GM18498 (cell line): ENCODE results near the gene SLC30A2.

Source experiments
- ATAC-seq: cut with Tn5 transposase; IDR thresholded peaks from one replicate; pipeline ENCODE4 v1.9.1; 2021; ENCODE audit warnings: mild to moderate bottlenecking, moderate library complexity; ENCODE audit not compliant: unreplicated experiment

SLC30A2 gene

DNA sequence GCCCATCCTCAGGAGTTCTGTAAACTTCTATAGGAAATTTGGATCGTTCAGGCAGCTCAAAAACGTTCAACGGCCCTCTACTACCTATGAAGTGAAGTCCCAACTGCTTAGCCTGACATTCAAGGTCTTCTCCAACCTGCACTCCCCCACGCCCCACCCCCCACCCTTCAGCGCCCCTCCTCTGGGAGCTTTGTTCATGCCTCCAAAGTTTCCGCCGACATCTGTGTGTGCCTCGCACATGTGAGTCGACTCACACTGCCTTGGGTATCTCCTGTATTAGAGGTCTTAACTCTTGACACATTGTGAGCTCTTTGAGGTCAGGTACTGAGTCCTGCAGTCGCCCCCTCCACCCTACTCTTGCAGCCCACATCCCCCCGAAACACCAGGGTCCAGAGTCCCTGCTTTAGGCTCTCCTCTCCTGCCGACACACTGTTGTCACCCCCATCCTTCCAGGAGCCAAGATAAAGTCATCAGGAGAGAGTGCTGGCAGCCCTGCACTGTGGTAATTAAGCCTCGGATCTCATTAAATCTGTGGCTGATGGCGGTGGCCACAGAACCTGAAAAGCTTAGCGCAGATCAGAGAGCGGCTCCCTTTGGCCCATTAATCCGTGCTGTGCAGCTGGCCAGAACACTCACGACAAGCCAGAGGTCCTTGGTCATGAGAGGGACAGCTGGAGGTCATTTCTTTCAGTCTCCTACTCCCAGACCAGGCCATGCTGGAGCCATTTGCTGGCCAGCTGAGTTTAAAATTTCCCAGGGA, 46.7 kb downstream of the SLC30A2 start:
- ATAC-seq, result no peak

DNA sequence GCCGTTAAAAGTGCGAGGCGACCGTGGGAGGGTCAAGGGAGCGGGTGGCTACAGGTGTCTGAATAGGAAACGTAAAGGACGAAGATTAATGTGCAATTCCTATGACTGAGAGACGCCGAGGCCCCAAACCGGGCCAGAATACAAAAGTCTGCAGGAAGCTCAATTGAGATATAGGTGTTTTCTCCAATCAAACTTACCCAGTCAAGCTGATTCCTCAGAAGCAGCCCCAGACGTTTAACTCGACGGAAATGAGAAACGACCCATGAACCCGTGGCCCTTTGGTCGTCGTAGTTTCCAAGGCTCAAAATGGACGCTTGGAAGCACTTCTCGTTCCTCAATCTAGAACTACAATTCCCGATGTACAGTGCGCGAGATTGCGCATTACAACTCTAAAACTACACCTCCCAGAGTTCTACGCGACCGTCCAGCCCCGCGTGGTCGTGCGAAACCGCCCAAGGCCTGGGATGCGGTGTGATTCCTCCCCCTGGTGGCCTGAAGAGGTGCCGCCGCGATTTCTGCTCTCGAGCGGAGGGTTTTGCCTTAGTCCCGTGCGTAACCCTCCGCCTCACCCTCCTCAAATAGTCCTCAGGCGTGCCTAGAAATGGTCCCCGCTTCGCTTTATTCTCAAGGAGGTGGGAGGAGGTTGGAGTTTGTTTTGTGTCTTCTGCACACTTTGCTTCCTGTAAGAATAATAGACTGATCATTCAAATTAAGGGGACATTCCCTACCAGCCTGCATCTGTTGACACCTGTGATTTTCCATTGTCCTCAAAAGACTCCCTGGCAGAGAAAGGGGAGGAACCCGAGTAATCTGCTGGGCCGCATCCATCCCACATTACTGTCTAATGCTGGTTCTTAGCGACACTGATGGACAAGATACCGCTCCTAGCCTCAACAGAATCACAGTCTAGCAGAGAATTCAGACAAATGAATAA, 47.8 kb downstream of the SLC30A2 start, which contains the start of gene PAFAH2:
Gene PAFAH2, minus strand, starts transcription at position 236 of the 934 bp plus-strand sequence. CDS start 7,247 bp downstream, outside the sequence.
- peak; percentile 96 for ATAC-seq

DNA sequence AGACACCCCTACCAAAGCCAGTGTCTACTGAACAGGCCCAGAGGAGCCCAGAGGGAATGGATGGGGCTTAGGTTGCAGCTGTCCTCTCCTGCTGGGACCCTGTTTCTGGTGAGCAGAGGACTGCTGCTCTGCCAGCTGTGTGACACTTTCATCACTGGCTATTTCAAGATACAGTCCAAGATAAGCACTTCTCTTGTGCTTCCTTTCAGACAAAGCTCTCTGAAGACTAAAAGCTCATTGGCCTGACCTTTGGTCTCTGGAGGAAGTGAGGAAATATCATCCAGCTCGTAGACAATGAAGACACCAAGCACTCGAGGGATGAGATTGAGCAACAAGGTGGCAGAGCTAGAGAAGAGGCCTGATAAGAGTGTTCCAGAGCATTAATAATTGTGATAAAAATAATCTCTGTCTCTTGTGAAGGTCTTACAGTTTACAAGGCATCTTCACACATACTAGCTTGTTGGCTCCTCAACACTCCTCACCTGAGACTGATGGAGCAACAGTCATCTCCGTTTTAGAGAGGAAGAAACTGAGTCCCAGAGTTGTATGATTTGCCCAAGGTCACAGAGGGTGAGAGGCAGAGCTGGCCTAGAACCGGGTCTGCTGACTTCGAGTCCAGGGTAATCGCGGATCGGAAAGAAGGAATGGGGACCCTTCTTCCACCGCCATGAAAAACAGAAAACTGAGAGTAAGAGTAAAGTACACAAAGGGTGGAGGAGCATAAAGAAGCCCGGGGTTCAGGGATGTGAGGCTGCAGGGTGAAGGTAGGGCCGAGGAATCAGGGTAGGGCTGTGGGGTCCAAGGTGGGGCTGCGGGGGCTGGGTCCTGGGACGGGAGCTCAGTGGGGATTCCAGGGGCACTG, 48.7 kb downstream of the SLC30A2 start:
- ATAC-seq, result no peak

DNA sequence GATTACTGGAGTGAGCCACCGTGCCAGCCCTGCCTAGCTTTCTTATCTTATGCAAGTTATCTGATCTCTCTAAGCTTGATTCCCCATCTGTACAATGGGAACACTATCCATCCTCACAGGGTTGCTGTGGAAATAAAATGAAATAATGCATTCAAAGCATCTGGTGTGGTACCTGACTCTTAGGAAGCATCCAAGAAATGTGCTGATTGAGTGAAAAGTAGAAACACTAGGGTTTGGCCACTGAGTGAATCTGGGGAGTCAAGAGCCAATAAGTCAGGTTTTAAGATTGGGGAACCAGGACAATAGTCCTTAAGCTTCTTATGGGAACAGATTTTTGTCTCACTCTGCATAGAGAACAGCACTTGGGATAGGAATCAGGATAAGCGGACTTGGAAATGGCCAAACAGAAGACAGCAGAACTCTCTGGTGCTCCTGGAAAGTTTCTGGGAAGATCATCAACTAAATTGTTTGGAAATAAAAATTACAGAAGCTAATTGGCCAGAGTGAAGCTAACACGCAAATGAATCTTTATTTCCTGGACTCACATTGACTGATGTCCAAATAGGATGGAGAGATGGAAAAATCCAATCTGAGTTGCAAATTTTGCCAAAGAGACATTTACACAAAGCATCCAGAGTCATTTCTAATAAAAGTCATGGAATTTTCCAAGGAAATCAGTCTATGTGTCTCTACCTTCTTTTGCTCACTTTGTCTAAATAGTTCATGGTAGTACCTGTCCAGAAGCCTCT, 51.3 kb downstream of the SLC30A2 start:
- ATAC-seq, result no peak

DNA sequence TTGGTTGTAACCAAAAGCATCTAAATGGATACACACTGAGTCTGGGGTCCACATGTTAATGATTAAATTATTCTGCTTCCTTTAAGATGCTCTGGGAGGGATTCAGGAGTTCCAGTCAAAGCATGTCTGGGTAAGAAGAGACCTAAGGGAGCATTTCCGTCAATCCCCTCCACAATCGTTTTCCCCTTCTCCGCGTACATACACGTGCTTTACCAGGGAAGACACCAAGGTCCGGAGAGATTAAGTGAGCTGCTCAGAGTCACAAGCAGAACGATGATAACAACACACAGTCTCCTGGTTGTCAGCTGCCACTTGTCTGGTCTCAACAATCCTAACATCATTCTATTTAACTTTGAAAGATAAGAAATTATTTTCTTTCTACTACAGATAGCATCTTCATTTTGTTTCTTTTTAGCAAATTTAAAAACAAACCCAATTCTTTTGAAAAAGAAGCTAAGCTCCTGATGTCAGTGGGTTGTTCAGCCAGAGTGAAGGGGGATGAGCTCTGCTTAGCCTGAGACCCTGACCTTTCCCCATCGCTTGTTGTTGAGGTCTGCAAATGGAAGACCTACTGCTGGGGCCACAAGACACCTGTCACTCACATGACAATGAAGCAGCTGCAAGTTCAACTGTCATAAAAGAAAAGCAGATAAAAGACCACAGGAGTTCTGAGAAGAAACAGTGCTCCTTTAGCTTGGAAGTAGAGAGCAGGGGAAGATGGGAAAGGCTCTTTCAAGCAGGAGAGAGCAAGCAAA, 52.5 kb downstream of the SLC30A2 start:
- no peak for ATAC-seq

DNA sequence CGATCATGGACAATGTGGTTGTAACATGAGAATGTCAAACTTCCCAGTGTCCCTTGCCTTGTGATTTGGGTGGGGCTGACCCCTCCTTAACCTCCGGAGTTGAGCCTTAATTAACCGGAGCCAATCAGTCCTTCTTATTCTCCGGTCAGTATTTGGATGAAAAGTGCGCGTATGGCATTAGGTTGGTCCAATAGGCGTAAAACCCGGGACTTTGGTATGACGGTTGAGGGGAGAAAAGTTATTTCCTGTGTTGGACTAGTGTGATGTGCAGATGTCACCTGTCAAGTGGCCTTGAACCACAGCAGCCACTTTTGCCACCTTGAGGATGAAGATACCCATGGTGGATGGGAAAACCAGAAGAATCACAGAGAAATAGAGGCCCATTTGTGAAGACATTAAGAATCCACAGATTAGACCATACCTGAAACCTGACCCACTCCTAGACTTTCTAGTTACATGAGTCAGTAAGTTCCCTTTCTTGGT, 53.2 kb downstream of the SLC30A2 start:
- ATAC-seq, result no peak

DNA sequence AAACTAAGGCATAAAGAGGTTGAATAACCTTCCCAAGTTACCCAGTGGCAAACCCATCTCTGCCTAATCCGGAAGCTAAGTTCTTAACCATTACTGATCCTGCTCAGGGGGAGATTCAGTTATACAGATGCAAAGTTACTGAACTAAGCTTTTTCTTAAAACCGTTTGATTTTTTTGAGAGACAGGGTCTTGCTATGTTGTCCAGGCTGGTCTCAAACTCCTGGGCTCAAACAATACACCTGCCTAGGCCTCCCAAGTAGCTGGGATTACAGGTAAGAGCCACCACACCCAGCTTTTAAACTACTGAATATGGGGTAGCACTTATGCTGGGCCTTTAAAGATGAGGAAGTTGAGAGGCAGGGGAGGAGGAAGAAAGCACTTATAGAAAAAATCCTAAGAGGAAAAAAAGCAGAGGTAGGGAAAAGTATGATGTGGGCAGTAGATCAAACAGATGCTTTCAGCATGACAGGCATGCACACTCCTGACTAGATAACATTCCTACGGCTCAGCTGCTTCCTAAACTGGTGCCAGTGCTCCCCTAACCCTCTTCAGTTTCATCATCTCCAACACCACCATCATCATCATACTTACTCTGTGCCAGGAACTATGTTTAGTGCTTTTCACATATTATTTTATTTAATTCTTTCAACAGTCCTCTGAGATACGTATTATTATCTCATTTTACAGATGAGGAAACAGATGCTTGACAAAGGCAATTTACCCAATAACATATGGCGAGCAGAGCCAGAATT, 53.8 kb downstream of the SLC30A2 start:
- ATAC-seq, result no peak

DNA sequence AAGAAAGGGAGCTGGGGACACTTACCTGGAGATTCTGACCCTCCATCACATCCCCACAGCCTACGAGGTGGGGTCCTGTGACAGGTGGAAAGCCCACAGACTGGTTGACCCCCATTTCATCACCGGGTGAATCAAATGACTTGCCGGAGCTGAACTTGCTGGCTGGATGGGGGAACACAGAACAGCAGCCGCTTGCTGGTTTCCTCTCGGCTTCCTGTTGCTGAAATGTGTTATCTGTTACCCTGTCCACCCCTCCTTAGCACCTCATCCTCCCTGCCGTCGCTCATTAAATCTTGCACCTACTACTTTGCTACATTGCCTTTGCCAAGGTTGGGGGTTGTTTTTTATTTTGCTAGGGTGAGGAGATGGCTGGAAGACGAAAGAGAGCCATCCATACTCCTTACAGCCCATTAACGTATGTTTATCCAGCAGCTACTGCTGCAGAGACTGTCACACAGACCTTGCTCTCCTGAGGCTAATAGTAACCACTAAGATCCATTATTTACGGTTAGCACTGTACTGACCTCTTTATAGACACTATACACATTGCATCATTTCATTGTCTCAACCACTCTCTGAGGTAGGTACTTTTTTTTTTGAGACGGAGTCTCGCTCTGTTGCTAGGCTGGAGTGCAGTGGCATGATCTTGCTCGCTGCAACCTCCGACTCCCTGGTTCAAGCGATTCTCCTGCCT, 55.1 kb downstream of the SLC30A2 start:
- ATAC-seq, result no peak

DNA sequence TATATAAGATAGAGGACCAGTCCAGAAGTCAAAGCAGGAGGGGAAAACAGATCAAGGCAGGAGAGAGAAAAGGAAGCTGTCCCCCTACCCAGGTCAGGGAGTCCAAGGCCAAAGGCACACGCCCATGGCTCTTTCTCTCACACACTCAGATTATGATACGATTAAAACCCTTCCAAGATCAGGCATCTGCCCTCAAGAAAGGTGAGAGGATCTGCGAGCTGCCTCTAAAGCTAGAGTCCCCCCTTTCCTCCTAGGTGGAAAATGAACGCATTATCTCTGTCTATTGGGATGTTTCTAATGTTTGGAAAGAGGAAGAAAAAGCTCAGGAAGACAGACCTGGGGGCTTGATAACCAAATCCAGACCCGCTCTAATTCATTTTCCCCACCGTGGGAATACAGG, 55.7 kb downstream of the SLC30A2 start:
- no peak for ATAC-seq

DNA sequence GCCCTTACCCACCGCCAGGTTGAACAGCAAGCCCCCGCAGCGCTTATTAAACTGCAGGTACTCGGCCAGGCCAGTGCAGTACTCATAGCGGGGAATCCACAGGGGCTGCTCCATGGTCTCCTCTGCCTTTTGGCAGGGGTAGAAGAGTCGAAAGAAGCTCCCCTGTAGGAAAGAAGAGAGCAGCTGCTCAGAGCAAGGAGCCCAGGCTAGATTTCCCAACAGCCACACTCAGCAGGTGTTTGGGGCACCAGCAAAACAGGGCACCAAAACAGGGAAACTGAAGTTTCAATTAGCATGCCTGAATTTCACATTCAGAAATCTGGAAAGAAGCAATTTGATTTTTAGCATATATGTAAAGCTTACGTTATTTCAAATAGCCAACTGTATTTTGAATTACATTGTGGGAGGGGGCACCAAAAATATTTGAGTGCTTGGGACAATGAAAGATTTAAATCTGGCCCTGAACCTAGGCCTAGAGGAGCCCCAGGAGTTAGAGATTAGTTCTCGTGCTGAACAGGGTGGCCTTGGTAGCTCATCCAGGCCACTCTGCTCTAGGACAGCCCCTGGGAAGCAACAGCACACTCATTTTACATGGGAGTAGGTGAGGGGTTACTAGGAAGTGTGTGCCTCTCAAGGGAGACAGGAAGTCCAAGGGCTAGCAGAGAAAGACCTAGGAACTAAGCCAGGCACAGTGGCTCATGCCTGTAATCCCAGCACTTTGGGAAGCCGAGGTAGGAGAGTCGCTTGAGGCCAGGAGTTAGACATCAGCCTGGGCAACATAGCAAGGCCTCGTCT, 56.3 kb downstream of the SLC30A2 start:
- ATAC-seq, result no peak

DNA sequence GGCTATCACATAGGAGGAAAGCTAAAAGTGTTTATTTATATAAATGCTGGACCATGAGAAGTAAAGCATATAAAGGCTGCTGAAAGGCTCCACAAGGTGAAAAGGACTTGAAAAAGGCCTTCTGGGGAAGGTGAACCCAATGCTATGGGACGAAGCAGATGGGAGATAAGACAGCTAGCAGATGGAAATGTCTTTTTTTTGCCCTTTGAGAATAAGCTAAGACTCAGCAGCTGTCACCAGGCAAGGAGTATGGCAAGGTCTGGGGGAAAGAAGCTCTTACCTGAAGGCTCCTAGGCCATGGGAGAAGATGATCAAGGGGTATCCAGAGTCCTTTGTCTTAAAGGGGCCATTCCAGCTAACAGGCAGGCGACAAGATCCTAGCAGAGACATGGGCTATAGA, 58.0 kb downstream of the SLC30A2 start:
- no peak for ATAC-seq
